ENCODE results near the gene CD320.
"Not testable (repeated sequence)": the region's sequence is repeated elsewhere in the genome, so short reads cannot be mapped to it uniquely, and the experiment has no call there.

The CD320 gene

DNA sequence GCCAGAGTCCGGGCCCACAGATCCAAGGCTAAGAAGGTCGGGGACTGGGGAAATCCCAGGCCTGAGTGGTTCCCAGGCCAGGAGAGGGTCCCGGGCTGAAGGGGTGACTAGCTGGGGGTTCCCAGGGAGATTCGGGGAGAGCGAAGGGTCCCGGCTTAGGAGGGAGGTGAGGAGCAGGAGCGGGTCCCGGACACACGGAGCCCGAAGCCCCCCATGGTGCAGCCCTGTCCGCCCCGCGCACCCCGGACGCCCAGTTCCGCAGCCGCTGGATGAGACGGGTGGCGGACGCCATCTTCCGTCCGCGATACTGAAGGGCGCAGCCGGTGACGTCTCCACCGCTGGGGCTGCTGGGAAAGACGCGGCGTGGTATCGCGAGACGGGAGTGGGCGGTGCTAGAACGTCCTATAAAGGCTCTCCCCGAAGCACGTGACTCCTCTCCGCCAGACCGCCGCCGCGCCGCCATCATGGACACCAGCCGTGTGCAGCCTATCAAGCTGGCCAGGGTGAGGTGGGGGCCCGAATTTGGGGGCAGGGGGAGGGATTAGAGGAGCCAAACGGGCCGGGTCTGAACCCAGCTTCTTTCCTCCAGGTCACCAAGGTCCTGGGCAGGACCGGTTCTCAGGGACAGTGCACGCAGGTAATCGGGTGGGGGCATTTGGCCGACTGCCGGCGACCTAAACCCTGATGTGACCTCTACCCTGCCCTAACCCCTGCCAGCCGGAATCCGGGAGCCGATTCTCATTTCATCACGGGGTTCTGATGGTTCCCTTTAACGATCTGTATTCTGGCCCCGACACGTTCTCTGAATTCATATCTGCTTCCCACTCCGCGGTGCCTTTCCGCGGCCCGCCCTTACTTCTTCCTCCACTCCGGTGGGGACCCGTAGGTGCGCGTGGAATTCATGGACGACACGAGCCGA is 13.2 kb upstream of the CD320 start, which contains the start of the genes NDUFA7 and RPS28:
NDUFA7 (minus strand) TSS at position 309 of the 919 bp plus-strand sequence; CDS start at position 292, 17 bp downstream.
RPS28 (plus strand) TSS at position 430 of the 919 bp plus-strand sequence; CDS start at position 465, 35 bp downstream.
- H3K4me1 ChIP-seq (ENCODE audit: control insufficient read depth, insufficient read depth, low read length, poor library complexity, severe bottlenecking): peaks cover 27% of the 10 kb centered on the region
- H3K4me3 ChIP-seq (ENCODE audit: insufficient read depth, low read depth, low read length, poor library complexity, severe bottlenecking): peak within 1 kb of the TSS; percentile 76
- H3K36me3 ChIP-seq (ENCODE audit: control insufficient read depth, insufficient read depth, low read length): peaks cover 20% of the 10 kb centered on the region
- no peaks in the 10 kb centered on the region for H3K27me3 ChIP-seq (replicated peaks; ENCODE audit: control insufficient read depth, insufficient read depth, low read length, poor library complexity, severe bottlenecking)
- no peaks in the 10 kb centered on the region for H3K9me3 ChIP-seq (ENCODE audit: control insufficient read depth, low read length)
- peak within 1 kb of the TSS; percentile 93 for H3K27ac ChIP-seq (ENCODE audit: insufficient read depth, low read length, poor library complexity, severe bottlenecking)
- peak; percentile 92 to 95 (median 95) for DNase-seq

DNA sequence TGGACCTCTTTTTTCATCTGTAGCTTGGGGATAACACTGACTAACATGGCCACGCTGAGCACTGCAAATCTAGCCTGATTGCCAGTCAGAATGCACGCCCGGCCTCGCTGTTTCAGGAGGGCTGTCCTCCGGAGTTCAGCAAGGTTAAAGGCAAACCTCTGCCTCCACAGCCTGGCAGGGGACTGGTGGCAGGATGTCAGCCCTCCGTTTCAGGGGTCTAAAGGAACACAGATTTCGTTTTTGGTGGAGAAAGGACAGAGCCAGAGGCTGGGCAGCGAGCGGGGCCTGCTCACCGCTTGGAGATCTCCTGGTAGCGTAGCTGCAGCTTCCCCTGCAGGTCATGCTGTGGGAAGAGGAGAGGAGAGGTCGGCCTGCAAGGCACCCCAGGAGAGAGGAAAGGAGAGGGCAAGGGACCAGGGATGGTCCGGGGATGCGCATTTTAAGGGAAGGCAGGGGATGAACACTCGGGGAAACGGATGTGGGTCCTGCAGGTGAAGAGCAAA is 12.5 kb upstream of the CD320 start:
- peaks cover 21% of the 10 kb centered on the region for H3K36me3 ChIP-seq (ENCODE audit: control insufficient read depth, insufficient read depth, low read length)
- DNase-seq: no peak
- no peaks in the 10 kb centered on the region for H3K9me3 ChIP-seq (ENCODE audit: control insufficient read depth, low read length)
- peak overlapping the region; percentile 93 for H3K27ac ChIP-seq (ENCODE audit: insufficient read depth, low read length, poor library complexity, severe bottlenecking)
- H3K4me1 ChIP-seq (ENCODE audit: control insufficient read depth, insufficient read depth, low read length, poor library complexity, severe bottlenecking): peaks cover 27% of the 10 kb centered on the region
- peak overlapping the region; percentile 76 for H3K4me3 ChIP-seq (ENCODE audit: insufficient read depth, low read depth, low read length, poor library complexity, severe bottlenecking)
- H3K27me3 ChIP-seq (replicated peaks; ENCODE audit: control insufficient read depth, insufficient read depth, low read length, poor library complexity, severe bottlenecking): no peaks in the 10 kb centered on the region

- no peaks in the 10 kb centered on the region for H3K27me3 ChIP-seq (replicated peaks; ENCODE audit: control insufficient read depth, insufficient read depth, low read length, poor library complexity, severe bottlenecking)
- no peak for DNase-seq
- H3K36me3 ChIP-seq (ENCODE audit: control insufficient read depth, insufficient read depth, low read length): peaks cover 26% of the 10 kb centered on the region
- no peaks in the 10 kb centered on the region for H3K9me3 ChIP-seq (ENCODE audit: control insufficient read depth, low read length)
- peak overlapping the region; percentile 93 for H3K27ac ChIP-seq (ENCODE audit: insufficient read depth, low read length, poor library complexity, severe bottlenecking)
- peaks cover 27% of the 10 kb centered on the region for H3K4me1 ChIP-seq (ENCODE audit: control insufficient read depth, insufficient read depth, low read length, poor library complexity, severe bottlenecking)
- H3K4me3 ChIP-seq (ENCODE audit: insufficient read depth, low read depth, low read length, poor library complexity, severe bottlenecking): peak overlapping the region; percentile 76
Observed at GRCh38 chr19:8319807-8320520, 11.8 kb upstream of the CD320 start.

- peaks cover 31% of the 10 kb centered on the region for H3K36me3 ChIP-seq (ENCODE audit: control insufficient read depth, insufficient read depth, low read length)
- H3K4me1 ChIP-seq (ENCODE audit: control insufficient read depth, insufficient read depth, low read length, poor library complexity, severe bottlenecking): peaks cover 25% of the 10 kb centered on the region
- H3K4me3 ChIP-seq (ENCODE audit: insufficient read depth, low read depth, low read length, poor library complexity, severe bottlenecking); H3K27me3 ChIP-seq (replicated peaks; ENCODE audit: control insufficient read depth, insufficient read depth, low read length, poor library complexity, severe bottlenecking); H3K9me3 ChIP-seq (ENCODE audit: control insufficient read depth, low read length); DNase-seq; H3K27ac ChIP-seq (ENCODE audit: insufficient read depth, low read length, poor library complexity, severe bottlenecking): not testable (repeated sequence)
Observed at GRCh38 chr19:8318835-8319234, 10.7 kb upstream of the CD320 start.

- Histone ChIP-seq H3K4me3 (ENCODE audit: insufficient read depth, low read depth, low read length, poor library complexity, severe bottlenecking) (no peak overlapping the region), H3K27me3 (replicated peaks; ENCODE audit: control insufficient read depth, insufficient read depth, low read length, poor library complexity, severe bottlenecking) (no peaks in the 10 kb centered on the region), H3K27ac (ENCODE audit: insufficient read depth, low read length, poor library complexity, severe bottlenecking) (no peak overlapping the region), H3K9me3 (ENCODE audit: control insufficient read depth, low read length) (no peaks in the 10 kb centered on the region), H3K36me3 (ENCODE audit: control insufficient read depth, insufficient read depth, low read length) (peaks cover 41% of the 10 kb centered on the region), H3K4me1 (ENCODE audit: control insufficient read depth, insufficient read depth, low read length, poor library complexity, severe bottlenecking) (peaks cover 10% of the 10 kb centered on the region)
- no peak for DNase-seq
Observed at GRCh38 chr19:8316351-8317125, 8.4 kb upstream of the CD320 start.

DNA sequence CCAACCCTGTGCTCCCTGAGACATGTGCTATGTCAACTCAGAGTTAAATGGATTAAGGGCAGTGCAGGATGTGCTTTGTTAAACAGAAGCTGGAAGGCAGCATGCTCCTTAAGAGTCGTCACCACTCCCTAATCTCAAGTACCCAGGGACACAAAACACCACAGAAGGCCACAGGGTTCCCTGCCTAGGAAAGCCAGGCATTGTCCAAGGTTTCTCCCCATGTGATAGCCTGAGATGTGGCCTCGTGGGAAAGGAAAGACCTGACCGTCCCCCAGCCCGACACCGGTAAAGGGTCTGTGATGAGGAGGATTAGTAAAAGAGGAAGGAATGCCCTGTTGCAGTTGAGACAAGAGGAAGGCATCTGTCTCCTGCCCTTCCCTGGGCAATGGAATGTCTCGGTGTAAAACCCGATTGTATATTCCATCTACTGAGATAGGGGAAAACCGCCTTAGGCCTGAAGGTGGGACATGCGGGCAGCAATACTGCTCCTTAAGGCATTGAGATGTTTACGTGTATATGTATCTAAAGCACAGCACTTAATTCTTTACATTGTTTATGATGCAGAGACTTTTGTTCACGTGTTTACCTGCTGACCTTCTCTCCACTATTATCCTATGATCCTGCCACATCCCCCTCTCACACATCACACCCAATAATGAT is 7.0 kb upstream of the CD320 start:
- H3K9me3 ChIP-seq (ENCODE audit: control insufficient read depth, low read length); H3K27me3 ChIP-seq (replicated peaks; ENCODE audit: control insufficient read depth, insufficient read depth, low read length, poor library complexity, severe bottlenecking); DNase-seq; H3K27ac ChIP-seq (ENCODE audit: insufficient read depth, low read length, poor library complexity, severe bottlenecking); H3K4me1 ChIP-seq (ENCODE audit: control insufficient read depth, insufficient read depth, low read length, poor library complexity, severe bottlenecking); H3K4me3 ChIP-seq (ENCODE audit: insufficient read depth, low read depth, low read length, poor library complexity, severe bottlenecking): not testable (repeated sequence)
- peaks cover 54% of the 10 kb centered on the region for H3K36me3 ChIP-seq (ENCODE audit: control insufficient read depth, insufficient read depth, low read length)

DNA sequence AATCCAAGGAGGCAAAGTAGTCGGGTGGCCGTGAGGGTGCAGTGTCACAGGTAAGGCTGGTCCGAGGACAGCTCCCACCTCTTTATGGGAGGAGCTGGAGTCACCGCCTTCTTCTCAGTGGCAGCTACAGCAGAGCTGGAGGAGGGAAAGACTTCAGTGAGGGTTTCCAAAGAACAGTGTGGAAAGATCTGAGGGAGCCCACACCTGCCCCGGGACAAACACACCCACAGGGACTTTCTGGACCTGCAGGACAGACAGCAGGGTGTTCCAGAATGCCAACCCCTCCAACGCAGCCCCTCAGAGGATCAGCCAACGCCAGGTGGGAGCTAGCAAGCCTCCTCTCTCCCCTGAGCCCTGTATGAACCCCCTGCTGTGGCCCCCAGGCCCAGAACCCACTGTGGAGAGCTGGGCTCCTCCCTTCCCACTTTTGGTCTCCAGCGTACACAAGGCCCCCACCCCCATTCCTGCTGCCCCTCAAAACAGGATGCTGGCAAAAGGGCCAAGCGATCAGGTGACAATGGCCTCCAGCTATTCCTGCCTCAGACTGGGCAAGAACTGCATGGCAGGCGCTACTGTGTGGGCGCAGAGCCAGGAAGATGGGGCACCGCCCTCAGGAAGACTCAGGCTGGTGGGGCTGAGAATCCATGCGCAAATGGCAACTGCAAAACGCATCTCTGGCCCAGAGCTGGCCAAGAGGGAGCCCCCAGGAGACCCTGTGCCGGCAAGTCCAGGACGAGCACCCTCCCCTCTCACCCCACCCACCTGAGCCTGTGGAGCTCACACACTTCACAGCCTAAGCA is 3.5 kb upstream of the CD320 start:
- no peak for DNase-seq
- H3K4me3 ChIP-seq (ENCODE audit: insufficient read depth, low read depth, low read length, poor library complexity, severe bottlenecking): no peak overlapping the region
- H3K4me1 ChIP-seq (ENCODE audit: control insufficient read depth, insufficient read depth, low read length, poor library complexity, severe bottlenecking): peaks cover 18% of the 10 kb centered on the region
- H3K27me3 ChIP-seq (replicated peaks; ENCODE audit: control insufficient read depth, insufficient read depth, low read length, poor library complexity, severe bottlenecking): no peaks in the 10 kb centered on the region
- no peaks in the 10 kb centered on the region for H3K9me3 ChIP-seq (ENCODE audit: control insufficient read depth, low read length)
- peaks cover 51% of the 10 kb centered on the region for H3K36me3 ChIP-seq (ENCODE audit: control insufficient read depth, insufficient read depth, low read length)
- no peak overlapping the region for H3K27ac ChIP-seq (ENCODE audit: insufficient read depth, low read length, poor library complexity, severe bottlenecking)

GRCh38 chr19:8310342-8311055 is 2.3 kb upstream of the CD320 start:
- Histone ChIP-seq H3K27ac (ENCODE audit: insufficient read depth, low read length, poor library complexity, severe bottlenecking) (no peak overlapping the region), H3K4me3 (ENCODE audit: insufficient read depth, low read depth, low read length, poor library complexity, severe bottlenecking) (no peak overlapping the region), H3K9me3 (ENCODE audit: control insufficient read depth, low read length) (no peaks in the 10 kb centered on the region), H3K4me1 (ENCODE audit: control insufficient read depth, insufficient read depth, low read length, poor library complexity, severe bottlenecking) (peaks cover 22% of the 10 kb centered on the region), H3K36me3 (ENCODE audit: control insufficient read depth, insufficient read depth, low read length) (peaks cover 49% of the 10 kb centered on the region), H3K27me3 (replicated peaks; ENCODE audit: control insufficient read depth, insufficient read depth, low read length, poor library complexity, severe bottlenecking) (no peaks in the 10 kb centered on the region)
- no peak for DNase-seq

Measured in effector memory CD4-positive, alpha-beta T cell (primary cell).